ENCODE data around the gene ADPRM.

- TF ChIP-seq, protein P1, sequence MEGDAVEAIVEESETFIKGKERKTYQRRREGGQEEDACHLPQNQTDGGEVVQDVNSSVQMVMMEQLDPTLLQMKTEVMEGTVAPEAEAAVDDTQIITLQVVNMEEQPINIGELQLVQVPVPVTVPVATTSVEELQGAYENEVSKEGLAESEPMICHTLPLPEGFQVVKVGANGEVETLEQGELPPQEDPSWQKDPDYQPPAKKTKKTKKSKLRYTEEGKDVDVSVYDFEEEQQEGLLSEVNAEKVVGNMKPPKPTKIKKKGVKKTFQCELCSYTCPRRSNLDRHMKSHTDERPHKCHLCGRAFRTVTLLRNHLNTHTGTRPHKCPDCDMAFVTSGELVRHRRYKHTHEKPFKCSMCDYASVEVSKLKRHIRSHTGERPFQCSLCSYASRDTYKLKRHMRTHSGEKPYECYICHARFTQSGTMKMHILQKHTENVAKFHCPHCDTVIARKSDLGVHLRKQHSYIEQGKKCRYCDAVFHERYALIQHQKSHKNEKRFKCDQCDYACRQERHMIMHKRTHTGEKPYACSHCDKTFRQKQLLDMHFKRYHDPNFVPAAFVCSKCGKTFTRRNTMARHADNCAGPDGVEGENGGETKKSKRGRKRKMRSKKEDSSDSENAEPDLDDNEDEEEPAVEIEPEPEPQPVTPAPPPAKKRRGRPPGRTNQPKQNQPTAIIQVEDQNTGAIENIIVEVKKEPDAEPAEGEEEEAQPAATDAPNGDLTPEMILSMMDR (IDR thresholded peaks at IDR 0.05): no peak
- no peak for TF ChIP-seq ZFX (IDR thresholded peaks at IDR 0.05; ENCODE audit: borderline replicate concordance)
These were observed 9.9 kb upstream of the ADPRM start for GRCh38 chr17:10687499-10687898.
